Activated T-cell treated with anti-CD3 and anti-CD28 coated beads, Interleukin-2, amount 50 U/mL, for 72 hours (primary cell): ENCODE measurements around the gene KCNIP1. TPM values are rescaled to one million over a fixed set of nuclear protein-coding genes. Genes with fewer than 3 reads are reported as not detected.

Source experiments
- ATAC-seq, 2 donors: fragments of 150-1000 bp; cut with Tn5 transposase; replicated peaks in 1 of 2; 2 replicates each; pipeline ENCODE4 v1.10.0; 2021; ENCODE audit warnings: moderate library complexity in 2 of 2, mild to moderate bottlenecking in 1 of 2
- DNase-seq, 2 donors: peaks; one replicate each; pipeline ENCODE4 v3.0.0; 2021 to 2022; ENCODE audit warnings: mixed read lengths in 1 of 2
- H3K27ac Mint-ChIP-seq: one replicate; pipeline ENCODE4 v1.8.0; 2022; ENCODE audit warnings: mild to moderate bottlenecking, moderate library complexity, mixed read lengths
- H3K27me3 Mint-ChIP-seq: one replicate; pipeline ENCODE4 v1.8.0; 2022; ENCODE audit warnings: low read depth, mixed read lengths
- H3K36me3 Mint-ChIP-seq, 2 donors: one replicate each; pipeline ENCODE4 v1.8.0; 2022; ENCODE audit warnings: mixed read lengths in 2 of 2, mild to moderate bottlenecking in 1 of 2; ENCODE audit not compliant: insufficient read depth in 2 of 2
- H3K4me1 Mint-ChIP-seq: one replicate; pipeline ENCODE4 v1.8.0; 2022; ENCODE audit warnings: low read depth, mixed read lengths
- H3K4me3 Mint-ChIP-seq, 2 donors: one replicate each; pipeline ENCODE4 v1.8.0; 2022; ENCODE audit warnings: mild to moderate bottlenecking in 2 of 2, mixed read lengths in 2 of 2, moderate library complexity in 2 of 2
- H3K9me3 Mint-ChIP-seq, 2 donors: one replicate each; pipeline ENCODE4 v1.8.0; 2022; ENCODE audit warnings: mixed read lengths in 2 of 2
- total RNA-seq, 2 donors: library from RNA; stranded (reverse); gene quantifications; one replicate each; pipeline ENCODE4 v1.2.3, GENCODE V29; 2022

The KCNIP1 gene
- total RNA-seq, 2 donors from 2014 or later = not detected

DNA sequence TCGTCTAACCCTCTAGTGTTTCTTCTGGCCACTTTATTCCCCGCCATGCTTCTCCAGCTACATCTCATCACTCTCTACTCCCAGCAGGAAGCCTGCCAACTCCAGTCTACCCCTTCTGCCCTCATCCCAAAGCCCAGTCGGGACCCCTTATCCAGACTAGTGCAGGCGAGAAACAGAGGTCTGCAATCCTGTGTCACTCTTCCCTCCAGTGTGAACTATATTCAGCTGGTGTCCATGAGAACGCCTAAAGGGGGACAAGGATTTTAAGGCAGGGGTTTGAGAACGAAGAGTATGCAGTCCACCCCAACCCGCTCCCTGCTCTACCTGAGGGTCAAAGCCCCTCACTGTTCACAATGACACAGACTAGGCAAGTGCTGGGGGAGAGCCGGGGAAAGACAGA lies 238.0 kb downstream of the KCNIP1 start:
- peaks cover 4% of the 10 kb centered on the region for H3K4me1 Mint-ChIP-seq
- ATAC-seq (no peak), DNase-seq (no peak)
- H3K27me3 Mint-ChIP-seq = peaks cover 26% of the 10 kb centered on the region
- no peak overlapping the region for H3K27ac Mint-ChIP-seq
- H3K4me3 Mint-ChIP-seq = no peak overlapping the region
- H3K9me3 Mint-ChIP-seq = no peaks in the 10 kb centered on the region
- H3K36me3 Mint-ChIP-seq = no peaks in the 10 kb centered on the region

DNA sequence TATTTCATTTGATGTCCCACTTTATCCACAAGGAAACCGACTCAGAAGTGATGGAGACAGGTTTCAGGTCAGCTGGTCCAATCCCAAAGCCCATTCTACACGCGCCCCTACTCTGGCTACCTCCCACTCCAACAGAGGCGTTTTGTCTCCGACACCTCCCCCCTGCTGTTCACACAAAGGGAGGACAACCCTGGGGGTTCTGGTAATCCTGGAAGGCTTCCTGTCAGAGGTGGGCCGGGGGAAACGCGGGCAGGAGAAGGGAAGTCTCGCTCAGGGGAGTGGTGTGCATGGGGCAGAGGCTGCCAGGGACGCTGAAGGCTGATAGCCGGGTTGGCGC lies 240.0 kb downstream of the KCNIP1 start:
- no peak for ATAC-seq
- Mint-ChIP-seq H3K27me3 (peaks cover 26% of the 10 kb centered on the region), H3K9me3 (no peaks in the 10 kb centered on the region), H3K36me3 (no peaks in the 10 kb centered on the region), H3K27ac (no peak overlapping the region), H3K4me3 (no peak overlapping the region), H3K4me1 (peaks cover 4% of the 10 kb centered on the region)
- no peak for DNase-seq

DNA sequence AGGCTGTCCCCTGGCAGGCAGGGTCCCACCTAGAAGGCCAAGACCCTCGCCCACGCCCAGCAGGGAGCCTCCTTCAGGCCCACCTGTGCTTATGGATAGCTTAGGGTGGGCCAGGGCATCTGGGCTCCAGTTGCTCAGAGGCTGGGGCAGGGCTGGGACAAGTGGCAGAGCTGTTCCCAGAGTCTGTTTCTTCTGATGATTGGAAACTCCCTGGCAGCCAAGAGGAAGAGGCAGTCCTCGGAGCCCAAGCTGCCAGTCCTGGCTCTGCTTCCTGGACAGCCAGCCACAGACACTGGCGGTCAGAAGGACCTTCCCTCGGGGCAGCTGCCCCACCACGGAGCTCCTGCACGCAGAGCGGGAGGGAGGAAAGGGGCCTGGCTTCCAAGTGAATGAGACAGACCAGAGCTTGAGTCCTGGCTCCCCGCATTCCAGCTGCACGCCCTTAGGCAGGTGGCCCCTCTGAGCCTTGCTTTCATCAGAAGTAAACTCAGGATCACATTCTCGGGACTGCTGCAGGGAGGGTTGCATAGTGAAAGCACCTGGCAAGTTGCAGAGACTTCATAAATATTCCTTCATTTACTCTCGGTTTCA lies 241.8 kb downstream of the KCNIP1 start:
- DNase-seq = no peak
- Mint-ChIP-seq H3K27ac (no peak overlapping the region), H3K9me3 (no peaks in the 10 kb centered on the region), H3K4me3 (no peak overlapping the region), H3K4me1 (peaks cover 4% of the 10 kb centered on the region), H3K27me3 (peaks cover 30% of the 10 kb centered on the region), H3K36me3 (no peaks in the 10 kb centered on the region)
- ATAC-seq = no peak

DNA sequence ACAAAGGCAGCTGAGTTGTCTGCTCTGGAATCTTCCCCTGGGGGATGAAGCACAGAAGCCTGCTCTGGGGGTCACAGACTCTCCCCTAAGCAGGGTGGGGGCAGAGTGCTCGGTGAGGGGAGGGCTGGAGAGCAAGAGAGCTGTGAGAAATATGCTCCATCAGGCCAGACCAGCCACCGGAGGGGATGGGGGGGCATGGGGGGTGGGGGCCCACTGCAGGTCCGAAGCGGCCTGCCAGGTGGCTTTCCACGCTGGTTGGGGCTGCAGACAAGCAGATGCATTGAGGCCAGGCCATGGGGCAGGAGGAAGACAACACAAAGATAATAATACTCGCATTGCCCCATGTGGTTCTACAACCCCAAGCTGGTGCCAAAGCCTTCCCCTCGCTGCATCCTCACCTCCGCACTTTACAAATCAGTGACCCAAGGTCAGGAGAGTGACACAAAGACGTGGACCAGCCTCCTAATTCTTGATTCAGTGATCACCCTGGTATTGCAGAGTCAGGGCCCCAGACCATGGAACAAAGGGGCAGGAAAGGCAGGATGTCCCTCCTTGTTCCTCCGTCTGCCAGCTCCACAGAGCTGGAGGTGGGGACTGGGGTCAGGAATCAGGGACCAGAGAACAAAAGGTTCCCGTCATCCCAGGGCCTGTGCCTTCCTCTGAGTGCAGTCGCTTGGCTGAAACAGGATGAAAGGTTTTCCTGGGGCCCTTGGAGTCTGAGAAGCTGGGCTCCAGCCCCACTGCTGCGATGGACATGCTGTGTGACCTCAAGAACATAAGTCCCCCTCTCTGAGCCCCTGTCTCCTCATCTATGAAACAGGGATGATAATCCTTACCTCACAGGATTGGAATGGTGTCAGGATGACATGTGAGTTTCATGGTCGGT lies 242.5 kb downstream of the KCNIP1 start:
- no peaks in the 10 kb centered on the region for H3K9me3 Mint-ChIP-seq
- no peak overlapping the region for H3K27ac Mint-ChIP-seq
- H3K36me3 Mint-ChIP-seq = no peaks in the 10 kb centered on the region
- no peak overlapping the region for H3K4me3 Mint-ChIP-seq
- peaks cover 33% of the 10 kb centered on the region for H3K27me3 Mint-ChIP-seq
- DNase-seq (no peak), ATAC-seq (no peak)
- peaks cover 4% of the 10 kb centered on the region for H3K4me1 Mint-ChIP-seq

DNA sequence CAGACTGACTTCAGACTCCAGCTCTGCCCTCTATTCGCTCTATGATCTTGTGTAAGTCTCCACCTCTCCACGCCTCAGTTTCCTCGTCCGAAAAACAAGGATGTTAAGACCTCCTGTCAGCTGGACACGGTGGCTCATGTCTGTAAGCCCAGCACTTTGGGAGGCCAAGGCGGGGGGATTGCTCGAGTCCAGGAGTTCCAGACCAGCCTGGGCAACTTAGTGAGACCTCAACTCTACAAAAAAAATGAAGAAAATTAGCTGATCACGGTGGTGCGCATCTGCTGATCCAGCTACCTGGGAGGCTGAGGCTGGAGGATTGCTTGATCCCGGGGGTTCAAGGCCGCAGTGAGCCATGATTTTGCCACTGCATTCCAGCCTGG lies 243.1 kb downstream of the KCNIP1 start:
- Mint-ChIP-seq H3K4me1 (peaks cover 4% of the 10 kb centered on the region), H3K27ac (no peak overlapping the region), H3K4me3 (no peak overlapping the region), H3K27me3 (peaks cover 33% of the 10 kb centered on the region), H3K36me3 (no peaks in the 10 kb centered on the region), H3K9me3 (no peaks in the 10 kb centered on the region)
- ATAC-seq = no peak
- DNase-seq = no peak

DNA sequence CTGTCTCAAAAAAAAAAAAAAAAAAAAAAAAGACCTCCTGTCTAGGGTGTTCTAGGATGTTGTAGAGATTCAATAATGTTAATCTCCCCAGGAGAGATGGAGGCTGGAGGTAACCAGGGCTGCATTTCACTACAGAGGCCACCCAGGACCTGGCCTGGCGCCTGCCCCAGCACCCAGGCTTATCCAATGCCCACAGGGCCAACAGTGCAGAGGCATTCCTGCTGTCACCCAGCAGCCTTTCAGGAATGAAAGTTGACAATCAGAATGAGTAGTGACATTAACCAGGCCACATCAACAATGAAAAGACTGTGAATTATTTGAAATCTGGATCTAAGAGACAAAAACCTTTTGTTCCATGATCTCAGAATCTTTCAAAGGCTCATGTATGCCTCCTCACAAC lies 243.5 kb downstream of the KCNIP1 start:
- H3K4me3 Mint-ChIP-seq = no peak overlapping the region
- no peaks in the 10 kb centered on the region for H3K9me3 Mint-ChIP-seq
- H3K27me3 Mint-ChIP-seq = peaks cover 33% of the 10 kb centered on the region
- DNase-seq (no peak), ATAC-seq (no peak)
- peaks cover 4% of the 10 kb centered on the region for H3K4me1 Mint-ChIP-seq
- no peaks in the 10 kb centered on the region for H3K36me3 Mint-ChIP-seq
- no peak overlapping the region for H3K27ac Mint-ChIP-seq

DNA sequence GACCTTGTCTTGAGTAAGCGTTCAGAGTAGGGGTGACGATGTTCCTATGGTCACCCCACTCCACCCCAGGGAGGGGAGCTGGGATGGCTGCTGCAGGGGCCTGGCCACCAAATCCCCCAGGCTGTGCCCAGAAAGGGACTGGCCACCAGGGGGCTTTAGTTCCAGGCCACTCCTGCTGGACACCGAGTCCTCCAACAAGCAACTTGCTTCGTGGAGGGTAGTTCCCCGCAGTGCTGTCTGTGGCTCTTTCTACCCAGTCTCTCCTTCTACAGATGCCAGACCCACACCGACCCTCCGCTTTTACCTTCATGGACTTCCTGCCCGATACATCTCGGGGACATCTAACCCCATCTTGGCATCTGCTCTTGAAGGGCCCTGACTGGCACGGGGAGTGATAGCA lies 244.0 kb downstream of the KCNIP1 start:
- DNase-seq (no peak), ATAC-seq (no peak)
- peaks cover 33% of the 10 kb centered on the region for H3K27me3 Mint-ChIP-seq
- H3K9me3 Mint-ChIP-seq = no peaks in the 10 kb centered on the region
- no peak overlapping the region for H3K4me3 Mint-ChIP-seq
- H3K4me1 Mint-ChIP-seq = peaks cover 4% of the 10 kb centered on the region
- no peaks in the 10 kb centered on the region for H3K36me3 Mint-ChIP-seq
- no peak overlapping the region for H3K27ac Mint-ChIP-seq

DNA sequence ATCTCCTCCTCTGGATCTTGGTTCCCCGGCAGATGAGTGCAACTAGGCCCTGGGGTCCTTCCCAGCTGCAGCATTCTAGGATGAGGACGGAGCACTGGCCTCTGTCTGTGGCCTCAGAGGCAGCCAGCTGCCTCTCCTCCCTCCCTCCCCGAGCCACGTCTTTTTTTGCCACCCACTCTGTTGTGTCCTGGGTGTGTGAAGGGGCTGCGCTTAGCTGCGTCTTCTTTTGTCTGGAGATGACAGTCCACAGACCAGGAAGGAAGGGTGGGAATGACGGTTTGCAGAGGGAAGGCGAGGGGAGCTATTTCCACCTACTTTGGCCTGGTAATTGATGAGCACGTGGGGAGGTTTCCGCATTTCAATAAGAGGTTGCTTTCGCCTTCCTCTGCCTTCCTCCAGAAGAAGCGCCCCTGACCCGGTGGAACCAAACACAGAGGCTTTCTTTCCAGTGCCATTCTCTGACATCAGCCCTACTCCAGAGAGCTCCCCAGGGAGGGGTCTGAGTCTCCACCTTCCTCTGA lies 245.2 kb downstream of the KCNIP1 start:
- Mint-ChIP-seq H3K36me3 (no peaks in the 10 kb centered on the region), H3K27ac (no peak overlapping the region)

DNA sequence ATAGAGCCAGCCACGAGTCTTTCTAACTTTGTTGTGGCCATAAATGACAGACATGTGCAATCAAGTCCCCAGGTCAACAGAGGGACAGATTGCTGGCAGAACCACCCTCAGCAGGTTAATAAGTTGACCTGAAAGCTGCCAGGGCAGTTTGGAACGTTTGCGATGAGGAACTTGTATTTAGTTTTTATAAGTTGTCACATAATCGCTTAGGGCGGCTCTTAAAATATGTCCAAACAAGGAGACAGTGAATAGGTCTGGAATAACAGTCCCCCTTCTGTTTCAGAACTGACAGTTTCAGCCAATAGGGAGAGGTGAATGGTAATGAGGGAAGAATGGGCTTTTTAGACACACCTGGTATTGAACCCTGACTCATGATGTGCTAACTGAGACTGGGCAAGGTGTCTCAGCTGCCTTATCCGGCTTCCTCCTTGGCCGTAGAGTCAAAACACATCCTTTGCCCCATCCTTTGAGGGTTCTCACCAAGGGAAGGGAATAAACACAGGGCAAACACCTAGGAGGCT lies 246.2 kb downstream of the KCNIP1 start:
- Mint-ChIP-seq H3K27ac (no peak overlapping the region), H3K4me1 (no peaks in the 10 kb centered on the region), H3K36me3 (no peaks in the 10 kb centered on the region), H3K4me3 (no peak overlapping the region), H3K27me3 (peaks cover 17% of the 10 kb centered on the region), H3K9me3 (peaks cover 0 to 4% of the 10 kb centered on the region in 2 donors)
- no peak for ATAC-seq
- no peak for DNase-seq

More for the DNA sequence above, 245.2 kb downstream of the KCNIP1 start:
- peaks cover 24% of the 10 kb centered on the region for H3K27me3 Mint-ChIP-seq
- H3K4me1 Mint-ChIP-seq = peaks cover 4% of the 10 kb centered on the region
- DNase-seq (no peak), ATAC-seq (no peak)
- no peaks in the 10 kb centered on the region for H3K9me3 Mint-ChIP-seq
- no peak overlapping the region for H3K4me3 Mint-ChIP-seq

DNA sequence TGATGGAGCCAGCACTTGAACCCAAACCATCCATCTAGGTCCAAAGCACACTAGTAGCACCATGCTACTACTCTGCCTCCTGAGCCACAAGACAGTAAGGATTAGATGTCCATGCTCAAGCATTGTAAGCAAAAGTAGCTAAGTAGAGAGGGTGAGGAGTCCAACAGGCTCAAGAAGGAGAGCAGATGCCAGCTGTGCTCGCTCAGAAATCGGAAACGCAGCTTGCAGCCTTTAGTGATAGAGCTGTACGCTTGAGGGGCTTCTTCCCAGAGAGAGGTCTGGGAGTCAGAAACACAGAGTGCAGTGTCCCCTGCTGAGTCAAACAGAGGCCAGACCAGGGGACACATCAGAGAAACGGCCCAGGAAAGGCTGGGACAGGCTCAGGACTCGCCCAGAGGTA lies 247.0 kb downstream of the KCNIP1 start:
- H3K27me3 Mint-ChIP-seq = peaks cover 9% of the 10 kb centered on the region
- H3K36me3 Mint-ChIP-seq = no peaks in the 10 kb centered on the region
- H3K4me1 Mint-ChIP-seq = no peaks in the 10 kb centered on the region
- no peak overlapping the region for H3K4me3 Mint-ChIP-seq
- peaks cover 0 to 4% of the 10 kb centered on the region in 2 donors for H3K9me3 Mint-ChIP-seq
- DNase-seq = no peak
- no peak overlapping the region for H3K27ac Mint-ChIP-seq
- no peak for ATAC-seq

DNA sequence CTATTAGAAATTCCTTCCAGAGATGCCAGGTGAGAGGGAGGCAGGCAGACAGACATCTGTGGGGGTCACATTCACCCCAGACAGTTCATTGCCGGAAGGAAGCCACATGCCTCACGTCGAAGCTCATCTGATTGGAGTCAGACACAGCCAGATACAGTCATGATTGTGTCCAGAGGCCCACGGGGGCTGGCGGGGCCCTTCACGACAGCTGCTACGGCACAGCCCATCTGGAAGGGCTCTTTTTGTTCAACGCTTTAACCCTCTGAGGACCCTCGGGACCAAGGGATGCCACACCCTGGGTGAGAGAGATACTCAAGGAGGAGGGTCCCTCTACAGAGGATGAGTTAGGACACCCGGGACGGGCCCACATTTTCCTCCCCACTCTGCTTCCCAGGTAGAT lies 247.8 kb downstream of the KCNIP1 start:
- H3K27ac Mint-ChIP-seq = no peak overlapping the region
- no peak overlapping the region for H3K4me3 Mint-ChIP-seq
- H3K9me3 Mint-ChIP-seq = peaks cover 0 to 4% of the 10 kb centered on the region in 2 donors
- peaks cover 7% of the 10 kb centered on the region for H3K27me3 Mint-ChIP-seq
- ATAC-seq (no peak), DNase-seq (no peak)
- H3K4me1 Mint-ChIP-seq = no peaks in the 10 kb centered on the region
- no peaks in the 10 kb centered on the region for H3K36me3 Mint-ChIP-seq

DNA sequence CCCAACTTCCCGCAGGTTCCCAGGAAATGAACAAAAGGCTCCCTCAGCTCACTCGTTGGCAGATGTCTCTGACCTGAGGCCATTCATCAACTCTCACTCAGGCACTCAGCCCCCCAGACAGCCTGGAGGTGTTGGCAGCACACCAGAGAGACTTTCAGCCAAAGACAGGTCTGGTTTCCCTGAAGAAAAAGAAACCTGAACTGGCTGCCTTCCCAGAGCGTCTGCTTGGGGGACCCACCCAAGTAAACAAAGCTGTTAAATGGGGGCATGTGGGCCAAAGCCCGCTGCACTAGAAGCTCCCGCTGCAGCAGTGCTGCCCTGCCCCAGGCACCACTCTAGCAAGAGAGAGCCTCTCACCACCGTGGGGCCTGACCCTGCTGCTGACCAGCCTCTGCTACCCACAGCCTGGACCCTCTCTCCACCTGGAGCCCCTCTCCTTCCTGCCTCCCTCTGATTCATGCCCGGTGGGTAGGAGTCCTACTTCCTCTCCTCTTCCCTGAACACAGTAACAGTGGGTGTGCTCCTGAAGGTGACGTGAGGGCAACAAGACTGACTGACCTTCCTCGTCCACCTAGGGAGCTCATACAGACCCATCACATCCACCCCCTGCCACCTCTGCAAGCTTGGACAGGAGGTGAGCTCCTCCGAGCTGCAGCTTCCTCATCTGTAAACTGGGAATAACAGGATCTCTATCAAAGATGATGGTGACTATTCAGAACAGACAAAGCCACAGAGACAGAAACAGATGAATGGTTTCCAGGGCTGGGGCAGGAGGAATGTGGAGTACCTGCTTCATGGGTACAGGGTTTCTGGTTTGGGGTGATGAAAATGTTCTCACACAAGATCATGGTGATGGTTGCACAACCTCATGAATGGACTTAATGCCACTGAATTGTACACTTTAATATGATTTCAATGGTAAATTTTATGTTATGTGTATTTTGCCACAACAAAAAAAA lies 248.7 kb downstream of the KCNIP1 start:
- Mint-ChIP-seq H3K36me3 (no peaks in the 10 kb centered on the region), H3K4me1 (no peaks in the 10 kb centered on the region), H3K27ac (no peak overlapping the region)

DNA sequence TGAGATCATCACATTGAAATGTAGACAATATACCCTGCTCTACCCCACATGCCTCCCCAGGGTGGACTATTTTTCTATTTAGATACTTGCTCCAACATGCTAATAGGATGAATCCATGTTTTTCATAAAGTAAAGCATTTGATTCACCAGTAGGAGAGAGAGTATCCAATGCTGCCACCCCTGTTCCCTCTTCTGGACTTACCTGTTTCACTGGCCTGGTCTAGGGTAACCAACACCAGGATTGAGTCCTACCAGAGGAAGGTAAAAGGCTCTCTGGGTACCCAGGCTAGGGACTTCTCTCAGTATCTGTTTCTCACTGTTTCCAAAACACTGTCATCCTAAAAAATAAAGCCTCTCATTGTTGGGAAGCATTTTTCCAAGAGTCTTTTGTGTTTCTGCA lies 249.5 kb downstream of the KCNIP1 start:
- no peak overlapping the region for H3K4me3 Mint-ChIP-seq
- H3K27ac Mint-ChIP-seq = no peak overlapping the region
- H3K4me1 Mint-ChIP-seq = no peaks in the 10 kb centered on the region
- ATAC-seq = no peak
- no peak for DNase-seq
- H3K27me3 Mint-ChIP-seq = peaks cover 7% of the 10 kb centered on the region
- H3K36me3 Mint-ChIP-seq = no peaks in the 10 kb centered on the region
- peaks cover 0 to 4% of the 10 kb centered on the region in 2 donors for H3K9me3 Mint-ChIP-seq

More for the DNA sequence above, 248.7 kb downstream of the KCNIP1 start:
- Mint-ChIP-seq H3K27me3 (peaks cover 7% of the 10 kb centered on the region), H3K9me3 (peaks cover 0 to 4% of the 10 kb centered on the region in 2 donors), H3K4me3 (no peak overlapping the region)
- ATAC-seq = no peak
- no peak for DNase-seq
